GM21786 (cell line): ENCODE data around the gene MRPS18C.
A peak's percentile ranks its signal among the peaks of the same experiment; 100 is the strongest.
"Not testable (repeated sequence)": the region's sequence is repeated elsewhere in the genome, so short reads cannot be mapped to it uniquely, and the experiment has no call there.

Experiments used
- ATAC-seq: cut with Tn5 transposase; IDR thresholded peaks from one replicate; pipeline ENCODE4 v1.9.1; 2021; ENCODE audit not compliant: unreplicated experiment

Gene MRPS18C

GRCh38 chr4:83496085-83496917, 40.4 kb downstream of the MRPS18C start:
- not testable (repeated sequence) for ATAC-seq

GRCh38 chr4:83498187-83498586, 42.3 kb downstream of the MRPS18C start:
- no peak for ATAC-seq

GRCh38 chr4:83501671-83502070, 45.8 kb downstream of the MRPS18C start:
- not testable (repeated sequence) for ATAC-seq

GRCh38 chr4:83503974-83504373, 48.1 kb downstream of the MRPS18C start:
- ATAC-seq, result no peak

- ATAC-seq, result no peak
Measured at GRCh38 chr4:83504503-83504902, 48.6 kb downstream of the MRPS18C start.

- no peak for ATAC-seq
Measured at GRCh38 chr4:83504996-83505395, 49.1 kb downstream of the MRPS18C start.

- peak; percentile 58 for ATAC-seq
Measured at GRCh38 chr4:83509156-83509585, 53.3 kb downstream of the MRPS18C start.

- ATAC-seq, result no peak
Measured at GRCh38 chr4:83510442-83510841, 54.6 kb downstream of the MRPS18C start.
